Astrocyte (in vitro differentiated cells and primary cell): ENCODE measurements around the gene MAPK11. TPM values are rescaled to one million over a fixed set of nuclear protein-coding genes. Genes with fewer than 3 reads are reported as not detected.

Experiments used
- DNase-seq: peaks from one replicate; pipeline ENCODE4 v3.0.0-alpha.2; 2010; ENCODE audit warnings: low read depth
- FAIRE-seq: peaks from 2 replicates; lab custom pipeline; 2011; peaks lifted over from hg19 to GRCh38; lab: Jason Lieb, UNC
- H2AFZ ChIP-seq: 2 replicates; pipeline ENCODE4 v1.6.0; 2012; ENCODE audit warnings: low read depth, low read length, inconsistent platforms
- H3K27ac ChIP-seq: 2 replicates; pipeline ENCODE4 v1.5.1; 2011; ENCODE audit warnings: low read depth, low read length, inconsistent platforms
- H3K27me3 ChIP-seq: 2 replicates; pipeline ENCODE4 v1.6.0; 2011; ENCODE audit warnings: low read length, inconsistent platforms; ENCODE audit not compliant: insufficient read depth
- H3K36me3 ChIP-seq: 2 replicates; pipeline ENCODE4 v1.5.1; 2011; ENCODE audit warnings: low read length, inconsistent platforms; ENCODE audit not compliant: insufficient read depth
- H3K4me1 ChIP-seq: 2 replicates; pipeline ENCODE4 v1.5.1; 2011; ENCODE audit warnings: low read length, inconsistent platforms; ENCODE audit not compliant: insufficient read depth
- H3K4me2 ChIP-seq: 2 replicates; pipeline ENCODE4 v1.6.0; 2012; ENCODE audit warnings: low read length, inconsistent platforms
- H3K4me3 ChIP-seq: 2 replicates; pipeline ENCODE4 v1.5.1; 2011; ENCODE audit warnings: low read depth, mild to moderate bottlenecking, low read length, inconsistent platforms; ENCODE audit not compliant: insufficient read depth
- H3K79me2 ChIP-seq: 2 replicates; pipeline ENCODE4 v1.6.0; 2012; ENCODE audit warnings: mild to moderate bottlenecking, low read length, inconsistent platforms; ENCODE audit not compliant: insufficient read depth
- H3K9ac ChIP-seq: 2 replicates; pipeline ENCODE4 v1.6.0; 2012; ENCODE audit warnings: mild to moderate bottlenecking, low read length, inconsistent platforms
- H3K9me3 ChIP-seq: 2 replicates; pipeline ENCODE4 v1.5.1; 2012; ENCODE audit warnings: low read depth, mild to moderate bottlenecking, low read length, inconsistent platforms; ENCODE audit not compliant: insufficient read depth
- H4K20me1 ChIP-seq: 2 replicates; pipeline ENCODE4 v1.6.0; 2012; ENCODE audit warnings: low read length, inconsistent platforms; ENCODE audit not compliant: insufficient read depth
- H3K27ac Mint-ChIP-seq: one replicate; pipeline ENCODE4 v1.8.0; 2021; ENCODE audit warnings: mild to moderate bottlenecking, mixed read lengths; ENCODE audit not compliant: unreplicated experiment
- H3K27me3 Mint-ChIP-seq: one replicate; pipeline ENCODE4 v1.8.0; 2021; ENCODE audit warnings: low read depth, mixed read lengths; ENCODE audit not compliant: unreplicated experiment
- H3K36me3 Mint-ChIP-seq: one replicate; pipeline ENCODE4 v1.8.0; 2021; ENCODE audit warnings: low read depth, mixed read lengths; ENCODE audit not compliant: unreplicated experiment
- H3K4me1 Mint-ChIP-seq: one replicate; pipeline ENCODE4 v1.8.0; 2021; ENCODE audit warnings: low read depth, mixed read lengths; ENCODE audit not compliant: unreplicated experiment
- H3K4me3 Mint-ChIP-seq: one replicate; pipeline ENCODE4 v1.8.0; 2021; ENCODE audit warnings: mild to moderate bottlenecking, moderate library complexity, mixed read lengths; ENCODE audit not compliant: unreplicated experiment
- H3K9me3 Mint-ChIP-seq: one replicate; pipeline ENCODE4 v1.8.0; 2021; ENCODE audit warnings: mild to moderate bottlenecking, mixed read lengths; ENCODE audit not compliant: unreplicated experiment
- EZH2 ChIP-seq: IDR thresholded peaks from 2 replicates; pipeline ENCODE4 v1.6.1; 2012; ENCODE audit warnings: mild to moderate bottlenecking, low read length, inconsistent platforms; ENCODE audit not compliant: insufficient read depth
- total RNA-seq: library from RNA; stranded (reverse); gene quantifications from 2 replicates; pipeline ENCODE4 v1.2.1, GENCODE V29; 2021
- TF ChIP-seq, protein P1 (sequence below): IDR thresholded peaks from 2 replicates; pipeline ENCODE4 v1.5.1; 2011; ENCODE audit warnings: low read depth, mild to moderate bottlenecking, inconsistent platforms, low read length, moderate library complexity; ENCODE audit not compliant: insufficient read depth

MAPK11 gene
- total RNA-seq, 1 donor from 2014 or later: 19.6 TPM

DNA sequence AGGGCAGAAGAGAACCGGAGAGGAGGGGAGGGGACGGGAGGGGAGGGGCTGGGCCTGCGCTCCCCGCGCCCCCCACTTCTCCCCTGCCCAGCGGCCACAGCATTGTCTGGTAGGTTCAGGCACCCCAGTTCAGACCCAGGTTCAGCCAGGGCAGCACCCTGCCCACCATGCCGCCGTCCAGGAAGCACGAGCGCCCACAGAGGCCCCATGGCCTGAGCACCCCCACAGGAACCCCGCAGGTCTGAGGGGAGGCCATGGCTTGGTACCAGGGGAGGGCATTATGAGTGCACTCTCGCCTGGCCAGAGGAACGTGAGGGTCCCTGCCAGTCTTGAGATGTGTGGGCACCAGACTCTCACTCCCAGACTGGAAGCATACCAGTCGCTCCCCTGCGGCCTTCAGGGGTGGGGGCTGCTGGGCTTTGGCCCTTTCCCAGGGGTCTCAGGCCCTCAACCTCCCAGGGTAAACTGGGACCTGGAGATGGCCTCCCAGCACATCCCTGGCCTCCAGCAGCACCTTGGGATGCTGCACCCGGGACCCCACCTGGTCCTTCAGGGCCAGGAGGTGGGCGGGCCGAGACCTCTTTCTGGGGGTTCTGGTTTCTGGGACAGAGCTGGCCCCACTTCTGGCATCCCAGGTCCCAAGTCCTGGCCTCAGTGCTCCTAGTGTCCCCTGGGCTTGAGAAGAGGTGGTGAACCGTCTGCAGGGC is 37.9 kb upstream of the MAPK11 start:
- Mint-ChIP-seq H3K4me1 (peaks cover 16% of the 10 kb centered on the region), H3K27ac (peak overlapping the region; percentile 94), H3K9me3 (no peaks in the 10 kb centered on the region), H3K4me3 (no peak overlapping the region), H3K36me3 (peaks cover 2% of the 10 kb centered on the region), H3K27me3 (no peaks in the 10 kb centered on the region)
- Histone ChIP-seq H3K9ac (no peak overlapping the region), H3K27me3 (no peaks in the 10 kb centered on the region), H3K9me3 (no peaks in the 10 kb centered on the region), H3K4me2 (peak overlapping the region; percentile 35), H4K20me1 (peaks cover 26% of the 10 kb centered on the region), H3K36me3 (no peaks in the 10 kb centered on the region), H3K4me1 (peaks cover 47% of the 10 kb centered on the region), H3K79me2 (peaks cover 41% of the 10 kb centered on the region), H3K27ac (no peak overlapping the region), H3K4me3 (no peak overlapping the region), H2AFZ (no peak overlapping the region)
- no peak for TF ChIP-seq EZH2
- TF ChIP-seq, protein P1, sequence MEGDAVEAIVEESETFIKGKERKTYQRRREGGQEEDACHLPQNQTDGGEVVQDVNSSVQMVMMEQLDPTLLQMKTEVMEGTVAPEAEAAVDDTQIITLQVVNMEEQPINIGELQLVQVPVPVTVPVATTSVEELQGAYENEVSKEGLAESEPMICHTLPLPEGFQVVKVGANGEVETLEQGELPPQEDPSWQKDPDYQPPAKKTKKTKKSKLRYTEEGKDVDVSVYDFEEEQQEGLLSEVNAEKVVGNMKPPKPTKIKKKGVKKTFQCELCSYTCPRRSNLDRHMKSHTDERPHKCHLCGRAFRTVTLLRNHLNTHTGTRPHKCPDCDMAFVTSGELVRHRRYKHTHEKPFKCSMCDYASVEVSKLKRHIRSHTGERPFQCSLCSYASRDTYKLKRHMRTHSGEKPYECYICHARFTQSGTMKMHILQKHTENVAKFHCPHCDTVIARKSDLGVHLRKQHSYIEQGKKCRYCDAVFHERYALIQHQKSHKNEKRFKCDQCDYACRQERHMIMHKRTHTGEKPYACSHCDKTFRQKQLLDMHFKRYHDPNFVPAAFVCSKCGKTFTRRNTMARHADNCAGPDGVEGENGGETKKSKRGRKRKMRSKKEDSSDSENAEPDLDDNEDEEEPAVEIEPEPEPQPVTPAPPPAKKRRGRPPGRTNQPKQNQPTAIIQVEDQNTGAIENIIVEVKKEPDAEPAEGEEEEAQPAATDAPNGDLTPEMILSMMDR: no peak
- DNase-seq (no peak), FAIRE-seq (no peak)

DNA sequence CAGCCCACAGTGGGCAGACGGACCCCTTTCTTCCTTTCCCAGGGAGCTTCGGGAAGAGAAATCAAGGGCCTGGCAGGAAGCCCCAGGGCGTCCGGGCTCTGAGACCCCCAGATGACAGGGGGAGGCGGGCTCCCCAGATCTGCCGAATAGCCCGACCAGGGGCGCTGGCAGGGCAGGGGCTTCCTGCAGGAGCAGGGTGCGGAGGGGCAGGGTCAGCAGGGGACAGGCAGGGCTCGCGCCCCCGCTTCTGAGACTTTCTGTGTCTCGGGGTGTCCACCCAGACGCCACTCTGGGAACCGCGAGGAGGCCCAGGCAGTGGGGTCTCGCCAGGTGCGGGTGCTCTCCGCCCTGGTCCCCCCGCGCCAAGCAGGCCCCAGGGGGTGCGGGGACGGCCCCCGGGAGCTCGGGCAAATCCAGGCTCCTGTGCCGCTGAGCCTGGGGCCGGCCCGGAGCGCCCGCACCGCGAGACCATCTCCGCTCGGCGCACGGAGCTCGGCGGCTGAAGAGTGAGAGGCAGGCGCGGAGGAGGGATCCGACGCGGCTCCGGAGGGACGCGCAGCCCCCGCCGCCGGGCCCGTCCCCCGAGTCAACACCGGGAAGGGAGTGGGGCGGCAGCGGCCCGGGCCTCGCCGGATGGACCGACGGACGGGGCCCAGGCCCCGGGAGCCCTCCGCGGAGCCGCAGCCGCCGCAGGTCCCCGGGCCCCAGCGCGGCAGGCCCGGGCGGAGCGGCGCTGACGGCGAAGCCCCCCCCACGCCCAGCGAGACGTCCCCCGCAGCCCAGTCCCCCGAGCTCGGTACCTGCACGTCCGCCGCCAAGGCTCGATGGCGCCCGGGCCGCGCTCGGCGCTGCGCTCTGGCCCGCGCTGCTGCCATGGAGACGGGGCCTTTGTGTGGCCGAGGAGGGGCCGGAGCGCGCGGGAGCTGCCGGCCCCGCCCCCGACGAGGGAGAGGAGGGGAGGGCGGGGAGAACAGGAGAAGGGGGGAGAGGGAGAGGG is 36.9 kb upstream of the MAPK11 start, which contains the start of gene PLXNB2:
TSS of gene PLXNB2 (minus strand) at position 894 of the 997 bp plus-strand sequence. CDS start 17,062 bp downstream, outside the sequence.
- H3K4me1 Mint-ChIP-seq: peaks cover 21% of the 10 kb centered on the region
- peak within 1 kb of the TSS; percentile 94 for H3K27ac Mint-ChIP-seq
- H3K36me3 Mint-ChIP-seq: peaks cover 2% of the 10 kb centered on the region
- H2AFZ ChIP-seq: no peak within 1 kb of the TSS
- H3K36me3 ChIP-seq: no peaks in the 10 kb centered on the region
- H3K4me3 ChIP-seq: peak within 1 kb of the TSS; percentile 78
- peak within 1 kb of the TSS; percentile 96 for H3K9ac ChIP-seq
- H3K27ac ChIP-seq: peak within 1 kb of the TSS; percentile 82
- H3K4me2 ChIP-seq: peak within 1 kb of the TSS; percentile 100
- no peak for FAIRE-seq
- H3K27me3 ChIP-seq: no peaks in the 10 kb centered on the region
- H3K9me3 ChIP-seq: no peaks in the 10 kb centered on the region
- DNase-seq: peak; percentile 57
- H4K20me1 ChIP-seq: peaks cover 36% of the 10 kb centered on the region
- H3K79me2 ChIP-seq: peaks cover 51% of the 10 kb centered on the region
- H3K4me3 Mint-ChIP-seq: peak within 1 kb of the TSS; percentile 69
- H3K27me3 Mint-ChIP-seq: no peaks in the 10 kb centered on the region
- TF ChIP-seq EZH2: no peak
- no peaks in the 10 kb centered on the region for H3K9me3 Mint-ChIP-seq
- peaks cover 57% of the 10 kb centered on the region for H3K4me1 ChIP-seq

DNA sequence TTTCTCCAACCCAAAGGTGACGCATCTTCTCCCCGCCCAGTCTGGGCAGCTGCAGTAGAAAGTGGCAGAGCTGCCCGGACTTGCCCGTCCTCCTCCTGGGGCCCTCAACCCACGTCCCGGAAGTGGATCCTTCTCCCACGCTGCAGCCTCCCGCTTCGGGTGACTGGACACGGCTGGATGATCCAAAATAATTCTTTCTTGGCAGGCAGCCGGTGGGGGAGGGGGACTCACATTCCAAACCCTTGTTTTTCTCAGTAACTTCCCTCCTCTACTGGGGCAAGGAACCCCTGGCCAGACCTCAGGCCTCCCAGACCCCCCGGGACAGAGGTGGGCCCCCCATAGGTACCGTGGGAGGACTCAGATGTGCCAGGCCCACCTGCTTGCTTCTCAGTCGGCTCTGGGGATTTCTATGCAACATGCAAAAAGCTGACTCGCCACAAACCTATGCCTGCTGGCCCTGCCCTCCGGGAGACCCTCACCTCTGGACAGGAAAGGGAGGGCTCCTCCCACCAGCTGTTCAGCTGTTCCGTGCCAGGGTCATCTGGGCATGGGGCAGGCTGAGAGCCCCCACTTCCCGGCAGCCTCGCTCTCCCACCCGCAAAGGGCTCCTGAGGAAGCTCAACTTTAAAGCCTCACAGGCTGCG is 35.9 kb upstream of the MAPK11 start:
- peaks cover 46% of the 10 kb centered on the region for H4K20me1 ChIP-seq
- peak overlapping the region; percentile 100 for H3K4me2 ChIP-seq
- no peaks in the 10 kb centered on the region for H3K9me3 ChIP-seq
- H3K27ac ChIP-seq: peak overlapping the region; percentile 82
- peak overlapping the region; percentile 93 for H3K4me3 Mint-ChIP-seq
- H3K4me1 Mint-ChIP-seq: peaks cover 28% of the 10 kb centered on the region
- no peaks in the 10 kb centered on the region for H3K27me3 Mint-ChIP-seq
- H3K27me3 ChIP-seq: no peaks in the 10 kb centered on the region
- H3K4me1 ChIP-seq: peaks cover 66% of the 10 kb centered on the region
- peak; percentile 91 for DNase-seq
- H3K27ac Mint-ChIP-seq: peak overlapping the region; percentile 99
- H3K36me3 ChIP-seq: no peaks in the 10 kb centered on the region
- peak overlapping the region; percentile 78 for H3K4me3 ChIP-seq
- H3K79me2 ChIP-seq: peaks cover 61% of the 10 kb centered on the region
- H3K36me3 Mint-ChIP-seq: peaks cover 3% of the 10 kb centered on the region
- TF ChIP-seq EZH2: no peak
- TF ChIP-seq, protein P1: no peak
- H3K9ac ChIP-seq: peak overlapping the region; percentile 96
- FAIRE-seq: peak; percentile 62
- H2AFZ ChIP-seq: no peak overlapping the region
- no peaks in the 10 kb centered on the region for H3K9me3 Mint-ChIP-seq
